Nephron progenitor cell (in vitro differentiated cells): ENCODE results near the gene USP2.

ENCODE experiments used
- DNase-seq: peaks from one replicate; pipeline ENCODE4 v3.0.0; 2021
- H3K27ac Mint-ChIP-seq: 2 replicates; pipeline ENCODE4 v1.8.0; 2021; ENCODE audit warnings: mild to moderate bottlenecking, moderate library complexity, mixed read lengths
- H3K27me3 Mint-ChIP-seq: 2 replicates; pipeline ENCODE4 v1.8.0; 2021; ENCODE audit warnings: mild to moderate bottlenecking, low read depth, mixed read lengths; ENCODE audit not compliant: poor library complexity
- H3K36me3 Mint-ChIP-seq: 2 replicates; pipeline ENCODE4 v1.8.0; 2021; ENCODE audit warnings: low read depth, mixed read lengths
- H3K4me1 Mint-ChIP-seq: 2 replicates; pipeline ENCODE4 v1.8.0; 2021; ENCODE audit warnings: mixed read lengths
- H3K4me3 Mint-ChIP-seq: 2 replicates; pipeline ENCODE4 v1.8.0; 2021; ENCODE audit warnings: mild to moderate bottlenecking, moderate library complexity, mixed read lengths
- H3K9me3 Mint-ChIP-seq: 2 replicates; pipeline ENCODE4 v1.8.0; 2021; ENCODE audit warnings: mild to moderate bottlenecking, moderate library complexity, mixed read lengths
- CTCF ChIP-seq: fragments of 200-600 bp; sonication (generic); IDR thresholded peaks from 2 replicates; pipeline ENCODE4 v1.5.0; 2021; ENCODE audit warnings: antibody characterized with exemption

The USP2 gene

GRCh38 chr11:119309953-119310681, 71.4 kb downstream of the USP2 start:
- TF ChIP-seq CTCF = no peak
- peaks cover 11% of the 10 kb centered on the region for H3K27me3 Mint-ChIP-seq
- DNase-seq = no peak
- H3K4me3 Mint-ChIP-seq = no peak overlapping the region
- no peaks in the 10 kb centered on the region for H3K9me3 Mint-ChIP-seq
- H3K27ac Mint-ChIP-seq = no peak overlapping the region
- H3K36me3 Mint-ChIP-seq = peaks cover 15% of the 10 kb centered on the region
- H3K4me1 Mint-ChIP-seq = peaks cover 20% of the 10 kb centered on the region

GRCh38 chr11:119309411-119309810, 72.1 kb downstream of the USP2 start:
- H3K4me1 Mint-ChIP-seq = peaks cover 20% of the 10 kb centered on the region
- no peak overlapping the region for H3K27ac Mint-ChIP-seq
- no peak for TF ChIP-seq CTCF
- no peaks in the 10 kb centered on the region for H3K9me3 Mint-ChIP-seq
- peaks cover 20% of the 10 kb centered on the region for H3K36me3 Mint-ChIP-seq
- H3K27me3 Mint-ChIP-seq = peaks cover 4% of the 10 kb centered on the region
- DNase-seq = no peak
- no peak overlapping the region for H3K4me3 Mint-ChIP-seq

- Mint-ChIP-seq H3K4me1 (peaks cover 20% of the 10 kb centered on the region), H3K36me3 (peaks cover 34% of the 10 kb centered on the region), H3K27ac (no peak overlapping the region), H3K4me3 (no peak overlapping the region), H3K9me3 (no peaks in the 10 kb centered on the region), H3K27me3 (no peaks in the 10 kb centered on the region)
- TF ChIP-seq CTCF = no peak
- DNase-seq = no peak
These were observed 73.5 kb downstream of the USP2 start for GRCh38 chr11:119307974-119308373.

GRCh38 chr11:119307219-119307618, 74.3 kb downstream of the USP2 start:
- no peaks in the 10 kb centered on the region for H3K9me3 Mint-ChIP-seq

GRCh38 chr11:119306373-119306890, 75.1 kb downstream of the USP2 start:
- DNase-seq = no peak
- H3K36me3 Mint-ChIP-seq = peaks cover 42% of the 10 kb centered on the region
- H3K27me3 Mint-ChIP-seq = no peaks in the 10 kb centered on the region
- H3K9me3 Mint-ChIP-seq = no peaks in the 10 kb centered on the region
- no peak for TF ChIP-seq CTCF
- H3K4me3 Mint-ChIP-seq = no peak overlapping the region
- H3K27ac Mint-ChIP-seq = peak overlapping the region; percentile 90
- H3K4me1 Mint-ChIP-seq = peaks cover 20% of the 10 kb centered on the region

More at GRCh38 chr11:119307219-119307618, 74.3 kb downstream of the USP2 start:
- no peak for DNase-seq
- H3K4me1 Mint-ChIP-seq = peaks cover 20% of the 10 kb centered on the region
- H3K27me3 Mint-ChIP-seq = no peaks in the 10 kb centered on the region
- H3K27ac Mint-ChIP-seq = peak overlapping the region; percentile 90
- no peak for TF ChIP-seq CTCF
- peaks cover 40% of the 10 kb centered on the region for H3K36me3 Mint-ChIP-seq
- H3K4me3 Mint-ChIP-seq = no peak overlapping the region
